ENCODE data around the gene ASS1. TPM values are rescaled to one million over a fixed set of nuclear protein-coding genes. Genes with fewer than 3 reads are reported as not detected.

ASS1 gene
- total RNA-seq, 1 donor from 2014 or later, result 3.1 TPM

- Mint-ChIP-seq H3K4me3 (ENCODE audit: unreplicated experiment) (no peak overlapping the region), H3K9me3 (ENCODE audit: unreplicated experiment) (no peaks in the 10 kb centered on the region), H3K4me1 (ENCODE audit: unreplicated experiment) (no peaks in the 10 kb centered on the region), H3K27ac (ENCODE audit: unreplicated experiment) (no peak overlapping the region), H3K27me3 (ENCODE audit: unreplicated experiment) (peaks cover 7% of the 10 kb centered on the region), H3K36me3 (ENCODE audit: low read depth, unreplicated experiment) (no peaks in the 10 kb centered on the region)
- no peak for TF ChIP-seq CTCF (IDR thresholded peaks at IDR 0.05; ENCODE audit: unreplicated experiment)
- DNase-seq (ENCODE audit: low spot score), result no peak
Measured at GRCh38 chr9:130488621-130489330, 44.0 kb downstream of the ASS1 start.

DNA sequence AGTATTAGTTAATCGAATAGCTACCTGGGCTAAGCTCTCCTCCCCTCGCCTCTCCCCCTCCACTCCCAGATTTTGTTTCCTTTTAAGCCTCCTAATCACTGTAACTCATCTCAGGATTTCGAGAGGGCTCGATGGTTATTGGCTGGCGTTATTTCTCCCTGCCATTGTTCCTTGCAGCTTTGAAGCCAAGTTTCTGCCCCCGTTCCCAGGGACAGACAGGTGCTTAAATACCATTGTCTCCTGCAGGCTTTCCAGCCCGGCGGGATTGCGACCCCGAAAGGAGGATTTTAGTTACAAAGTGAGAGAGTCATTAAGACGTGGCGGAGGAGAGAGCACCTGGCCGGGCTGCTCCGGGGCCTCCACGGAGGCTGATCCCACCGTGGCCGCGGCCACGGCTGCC is 46.2 kb downstream of the ASS1 start:
- no peaks in the 10 kb centered on the region for H3K9me3 Mint-ChIP-seq (ENCODE audit: unreplicated experiment)
- no peaks in the 10 kb centered on the region for H3K36me3 Mint-ChIP-seq (ENCODE audit: low read depth, unreplicated experiment)
- TF ChIP-seq CTCF (IDR thresholded peaks at IDR 0.05; ENCODE audit: unreplicated experiment), result no peak
- H3K4me3 Mint-ChIP-seq (ENCODE audit: unreplicated experiment), result no peak overlapping the region
- no peaks in the 10 kb centered on the region for H3K4me1 Mint-ChIP-seq (ENCODE audit: unreplicated experiment)
- H3K27me3 Mint-ChIP-seq (ENCODE audit: unreplicated experiment), result peaks cover 6% of the 10 kb centered on the region
- no peak for DNase-seq (ENCODE audit: low spot score)
- H3K27ac Mint-ChIP-seq (ENCODE audit: unreplicated experiment), result no peak overlapping the region

GRCh38 chr9:130491830-130492482 is 47.2 kb downstream of the ASS1 start:
- Mint-ChIP-seq H3K4me3 (ENCODE audit: unreplicated experiment) (no peak overlapping the region), H3K36me3 (ENCODE audit: low read depth, unreplicated experiment) (no peaks in the 10 kb centered on the region), H3K27ac (ENCODE audit: unreplicated experiment) (no peak overlapping the region), H3K4me1 (ENCODE audit: unreplicated experiment) (no peaks in the 10 kb centered on the region), H3K27me3 (ENCODE audit: unreplicated experiment) (peaks cover 6% of the 10 kb centered on the region), H3K9me3 (ENCODE audit: unreplicated experiment) (no peaks in the 10 kb centered on the region)
- DNase-seq (ENCODE audit: low spot score), result no peak
- TF ChIP-seq CTCF (IDR thresholded peaks at IDR 0.05; ENCODE audit: unreplicated experiment), result no peak

- DNase-seq (ENCODE audit: low spot score), result no peak
- Mint-ChIP-seq H3K4me3 (ENCODE audit: unreplicated experiment) (no peak overlapping the region), H3K9me3 (ENCODE audit: unreplicated experiment) (no peaks in the 10 kb centered on the region), H3K4me1 (ENCODE audit: unreplicated experiment) (no peaks in the 10 kb centered on the region), H3K27me3 (ENCODE audit: unreplicated experiment) (peaks cover 6% of the 10 kb centered on the region), H3K27ac (ENCODE audit: unreplicated experiment) (no peak overlapping the region), H3K36me3 (ENCODE audit: low read depth, unreplicated experiment) (no peaks in the 10 kb centered on the region)
- TF ChIP-seq CTCF (IDR thresholded peaks at IDR 0.05; ENCODE audit: unreplicated experiment), result no peak
Measured at GRCh38 chr9:130493021-130493420, 48.3 kb downstream of the ASS1 start.

- Mint-ChIP-seq H3K36me3 (ENCODE audit: low read depth, unreplicated experiment) (no peaks in the 10 kb centered on the region), H3K4me3 (ENCODE audit: unreplicated experiment) (no peak overlapping the region), H3K27me3 (ENCODE audit: unreplicated experiment) (peaks cover 6% of the 10 kb centered on the region), H3K27ac (ENCODE audit: unreplicated experiment) (no peak overlapping the region), H3K9me3 (ENCODE audit: unreplicated experiment) (no peaks in the 10 kb centered on the region), H3K4me1 (ENCODE audit: unreplicated experiment) (no peaks in the 10 kb centered on the region)
- no peak for DNase-seq (ENCODE audit: low spot score)
- no peak for TF ChIP-seq CTCF (IDR thresholded peaks at IDR 0.05; ENCODE audit: unreplicated experiment)
Measured at GRCh38 chr9:130493476-130493875, 48.7 kb downstream of the ASS1 start.
